ENCODE results near the gene OR51T1.

Gene OR51T1

DNA sequence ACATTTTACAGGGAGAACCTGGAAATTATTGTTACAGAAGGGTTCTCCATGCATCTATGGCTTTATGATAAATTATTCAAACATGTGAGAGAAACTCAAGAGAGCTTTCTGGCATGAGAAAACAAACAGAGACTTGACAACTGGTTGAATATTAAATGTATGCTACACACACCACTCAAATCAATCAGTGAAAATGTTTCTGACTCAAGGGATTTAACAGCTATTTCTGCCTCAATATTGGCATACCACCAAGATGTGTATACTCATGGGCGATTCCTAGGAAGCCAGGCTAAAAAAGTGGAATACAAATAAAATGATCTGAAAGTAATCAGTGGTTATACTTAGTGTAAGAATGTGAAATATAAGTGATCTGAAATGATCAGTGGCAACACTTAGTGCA, 15.8 kb upstream of the OR51T1 start:
- H3K27ac ChIP-seq = no peak overlapping the region
- H3K9ac ChIP-seq (ENCODE audit: insufficient read length) = no peak overlapping the region
- H3K4me3 ChIP-seq = no peak overlapping the region
- DNase-seq (ENCODE audit: low read depth, low spot score) = no peak
- H3K36me3 ChIP-seq (ENCODE audit: insufficient read depth, low read length) = no peaks in the 10 kb centered on the region
- TF ChIP-seq POLR2AphosphoS5 (IDR thresholded peaks at IDR 0.05; ENCODE audit: borderline replicate concordance, low read depth, low read length) (no peak), FOXP2 (optimal IDR thresholded peaks at IDR 0.05; ENCODE audit: control extremely low read depth, extremely low read length, insufficient read depth) (no peak), EZH2 (IDR thresholded peaks at IDR 0.05) (no peak)
- no peaks in the 10 kb centered on the region for H3K9me3 ChIP-seq (ENCODE audit: low read depth, low read length)

DNA sequence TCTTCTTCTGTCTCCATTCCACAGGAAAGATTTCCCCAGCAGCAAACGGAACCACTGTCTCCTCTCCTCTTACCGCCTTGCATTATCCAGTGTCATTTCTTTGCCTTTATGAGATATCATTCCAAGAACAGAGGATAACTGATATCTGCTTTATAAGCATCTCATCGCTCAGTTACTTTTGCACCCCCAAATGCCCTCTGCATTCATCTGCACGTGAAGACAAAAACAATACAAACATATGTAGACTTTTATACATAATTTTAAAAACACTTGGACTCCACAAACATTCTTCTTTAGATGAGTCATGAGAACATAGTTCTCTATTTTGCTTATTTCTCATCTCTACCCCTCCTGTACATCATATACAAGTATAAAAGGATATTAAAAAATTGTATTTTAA, 512 bp upstream of the OR51T1 start:
- Histone ChIP-seq H3K9ac (ENCODE audit: insufficient read length) (no peak overlapping the region), H3K27ac (no peak overlapping the region), H3K36me3 (ENCODE audit: insufficient read depth, low read length) (no peaks in the 10 kb centered on the region), H3K4me3 (no peak overlapping the region), H3K9me3 (ENCODE audit: low read depth, low read length) (no peaks in the 10 kb centered on the region)
- TF ChIP-seq FOXP2 (optimal IDR thresholded peaks at IDR 0.05; ENCODE audit: control extremely low read depth, extremely low read length, insufficient read depth) (no peak), EZH2 (IDR thresholded peaks at IDR 0.05) (no peak), POLR2AphosphoS5 (IDR thresholded peaks at IDR 0.05; ENCODE audit: borderline replicate concordance, low read depth, low read length) (no peak)
- no peak for DNase-seq (ENCODE audit: low read depth, low spot score)

DNA sequence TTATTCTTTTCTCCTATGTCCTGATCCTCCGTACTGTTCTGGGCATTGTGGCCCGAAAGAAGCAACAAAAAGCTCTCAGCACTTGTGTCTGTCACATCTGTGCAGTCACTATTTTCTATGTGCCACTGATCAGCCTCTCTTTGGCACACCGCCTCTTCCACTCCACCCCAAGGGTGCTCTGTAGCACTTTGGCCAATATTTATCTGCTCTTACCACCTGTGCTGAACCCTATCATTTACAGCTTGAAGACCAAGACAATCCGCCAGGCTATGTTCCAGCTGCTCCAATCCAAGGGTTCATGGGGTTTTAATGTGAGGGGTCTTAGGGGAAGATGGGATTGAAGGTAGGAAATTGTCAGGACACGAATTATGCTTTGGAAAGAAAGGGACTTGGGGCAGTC, 843 bp downstream of the OR51T1 start:
- H3K36me3 ChIP-seq (ENCODE audit: insufficient read depth, low read length) = no peaks in the 10 kb centered on the region
- H3K9ac ChIP-seq (ENCODE audit: insufficient read length) = no peak overlapping the region
- TF ChIP-seq EZH2 (IDR thresholded peaks at IDR 0.05) (no peak), FOXP2 (optimal IDR thresholded peaks at IDR 0.05; ENCODE audit: control extremely low read depth, extremely low read length, insufficient read depth) (no peak), POLR2AphosphoS5 (IDR thresholded peaks at IDR 0.05; ENCODE audit: borderline replicate concordance, low read depth, low read length) (no peak)
- DNase-seq (ENCODE audit: low read depth, low spot score) = no peak
- H3K9me3 ChIP-seq (ENCODE audit: low read depth, low read length) = no peaks in the 10 kb centered on the region
- no peak overlapping the region for H3K27ac ChIP-seq
- no peak overlapping the region for H3K4me3 ChIP-seq

DNA sequence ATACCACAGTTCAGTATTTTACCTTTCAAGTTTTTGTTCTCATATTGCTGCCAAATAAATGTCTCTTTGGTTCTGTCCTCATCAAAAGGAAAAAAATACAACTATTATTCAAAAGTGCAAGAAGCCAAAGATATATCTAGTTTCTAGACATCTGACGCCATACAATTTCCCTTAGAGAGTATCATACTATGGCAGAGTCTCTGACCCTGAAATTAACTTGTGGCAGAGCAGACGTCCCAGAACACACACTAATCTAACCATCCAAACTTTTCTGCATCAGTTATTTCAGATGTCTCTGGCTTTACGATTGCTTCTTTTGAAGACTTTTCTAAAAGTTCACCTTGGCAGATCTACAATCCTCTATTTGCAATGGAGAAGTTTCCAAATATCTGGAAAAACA, 2.7 kb downstream of the OR51T1 start:
- Histone ChIP-seq H3K4me3 (no peak overlapping the region), H3K27ac (no peak overlapping the region), H3K9ac (ENCODE audit: insufficient read length) (no peak overlapping the region), H3K9me3 (ENCODE audit: low read depth, low read length) (no peaks in the 10 kb centered on the region), H3K36me3 (ENCODE audit: insufficient read depth, low read length) (no peaks in the 10 kb centered on the region)
- TF ChIP-seq POLR2AphosphoS5 (IDR thresholded peaks at IDR 0.05; ENCODE audit: borderline replicate concordance, low read depth, low read length) (no peak), EZH2 (IDR thresholded peaks at IDR 0.05) (no peak), FOXP2 (optimal IDR thresholded peaks at IDR 0.05; ENCODE audit: control extremely low read depth, extremely low read length, insufficient read depth) (no peak)
- DNase-seq (ENCODE audit: low read depth, low spot score) = no peak

DNA sequence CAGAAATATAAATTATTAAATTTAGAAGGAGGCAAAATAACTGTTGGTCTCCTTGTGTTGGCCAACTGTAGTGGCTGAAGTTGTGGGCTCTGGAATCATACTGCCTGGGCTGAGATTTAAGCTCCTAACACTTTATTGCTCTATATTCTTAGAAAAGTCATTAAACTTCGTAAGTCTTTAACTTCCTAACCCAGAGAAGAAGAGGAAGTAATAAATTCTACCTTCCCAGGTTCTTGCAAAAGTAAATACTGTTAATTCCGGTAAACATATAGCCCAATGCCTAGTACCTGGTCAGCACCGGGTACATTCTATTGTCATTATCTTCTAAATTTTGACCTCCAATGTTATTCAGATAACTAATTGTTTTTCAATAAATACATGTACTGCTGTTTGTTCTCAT, 4.5 kb downstream of the OR51T1 start:
- H3K4me3 ChIP-seq = no peak overlapping the region
- H3K27ac ChIP-seq = no peak overlapping the region
- H3K9me3 ChIP-seq (ENCODE audit: low read depth, low read length) = no peaks in the 10 kb centered on the region
- DNase-seq (ENCODE audit: low read depth, low spot score) = no peak
- no peaks in the 10 kb centered on the region for H3K36me3 ChIP-seq (ENCODE audit: insufficient read depth, low read length)
- no peak overlapping the region for H3K9ac ChIP-seq (ENCODE audit: insufficient read length)
- TF ChIP-seq EZH2 (IDR thresholded peaks at IDR 0.05) (no peak), POLR2AphosphoS5 (IDR thresholded peaks at IDR 0.05; ENCODE audit: borderline replicate concordance, low read depth, low read length) (no peak), FOXP2 (optimal IDR thresholded peaks at IDR 0.05; ENCODE audit: control extremely low read depth, extremely low read length, insufficient read depth) (no peak)

DNA sequence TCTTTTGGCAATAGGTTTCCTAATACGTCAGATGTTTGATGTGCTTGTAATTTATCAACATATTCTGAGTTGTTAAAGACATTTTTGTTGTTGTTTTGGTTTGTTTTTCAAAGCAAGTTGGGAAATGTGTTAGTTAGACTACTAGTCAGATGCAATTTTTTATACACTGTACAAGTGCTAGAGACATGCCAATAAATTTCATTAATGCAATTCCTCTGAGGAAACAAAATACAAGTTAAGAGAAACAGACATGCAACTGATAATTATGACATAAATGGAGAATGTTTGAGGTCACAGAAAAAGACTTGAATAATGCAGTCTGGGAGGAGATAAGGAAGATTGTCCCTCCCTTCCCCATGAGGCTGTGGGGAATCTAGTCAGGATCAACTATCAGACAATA, 5.9 kb downstream of the OR51T1 start:
- Histone ChIP-seq H3K36me3 (ENCODE audit: insufficient read depth, low read length) (no peaks in the 10 kb centered on the region), H3K9ac (ENCODE audit: insufficient read length) (no peak overlapping the region), H3K27ac (no peak overlapping the region), H3K4me3 (no peak overlapping the region), H3K9me3 (ENCODE audit: low read depth, low read length) (no peaks in the 10 kb centered on the region)
- no peak for DNase-seq (ENCODE audit: low read depth, low spot score)
- TF ChIP-seq EZH2 (IDR thresholded peaks at IDR 0.05) = no peak
- TF ChIP-seq FOXP2 (optimal IDR thresholded peaks at IDR 0.05; ENCODE audit: control extremely low read depth, extremely low read length, insufficient read depth) = no peak
- TF ChIP-seq POLR2AphosphoS5 (IDR thresholded peaks at IDR 0.05; ENCODE audit: borderline replicate concordance, low read depth, low read length) = no peak

DNA sequence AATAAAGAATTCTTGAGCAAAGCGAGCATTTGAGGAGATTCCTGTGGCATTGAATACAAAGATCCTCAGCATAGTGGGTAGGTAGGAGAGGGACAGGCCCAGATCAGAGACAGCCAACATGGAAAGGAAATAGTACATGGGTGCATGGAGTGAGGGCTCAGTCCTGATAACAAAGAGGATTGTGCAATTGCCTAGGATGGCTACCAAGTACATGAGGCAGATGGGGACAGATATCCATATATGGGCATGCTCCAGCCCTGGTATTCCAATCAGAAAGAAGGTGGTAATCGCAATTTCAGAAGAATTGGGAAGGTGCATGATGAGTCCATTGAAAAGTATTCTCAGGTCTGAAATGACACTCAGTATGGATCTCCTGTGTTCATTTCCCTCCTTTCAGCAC, 8.6 kb downstream of the OR51T1 start:
- no peak overlapping the region for H3K27ac ChIP-seq
- no peak overlapping the region for H3K4me3 ChIP-seq
- no peak for TF ChIP-seq FOXP2 (optimal IDR thresholded peaks at IDR 0.05; ENCODE audit: control extremely low read depth, extremely low read length, insufficient read depth)
- TF ChIP-seq POLR2AphosphoS5 (IDR thresholded peaks at IDR 0.05; ENCODE audit: borderline replicate concordance, low read depth, low read length) = no peak
- TF ChIP-seq EZH2 (IDR thresholded peaks at IDR 0.05) = no peak
- no peaks in the 10 kb centered on the region for H3K36me3 ChIP-seq (ENCODE audit: insufficient read depth, low read length)
- H3K9me3 ChIP-seq (ENCODE audit: low read depth, low read length) = no peaks in the 10 kb centered on the region
- no peak overlapping the region for H3K9ac ChIP-seq (ENCODE audit: insufficient read length)
- DNase-seq (ENCODE audit: low read depth, low spot score) = no peak

DNA sequence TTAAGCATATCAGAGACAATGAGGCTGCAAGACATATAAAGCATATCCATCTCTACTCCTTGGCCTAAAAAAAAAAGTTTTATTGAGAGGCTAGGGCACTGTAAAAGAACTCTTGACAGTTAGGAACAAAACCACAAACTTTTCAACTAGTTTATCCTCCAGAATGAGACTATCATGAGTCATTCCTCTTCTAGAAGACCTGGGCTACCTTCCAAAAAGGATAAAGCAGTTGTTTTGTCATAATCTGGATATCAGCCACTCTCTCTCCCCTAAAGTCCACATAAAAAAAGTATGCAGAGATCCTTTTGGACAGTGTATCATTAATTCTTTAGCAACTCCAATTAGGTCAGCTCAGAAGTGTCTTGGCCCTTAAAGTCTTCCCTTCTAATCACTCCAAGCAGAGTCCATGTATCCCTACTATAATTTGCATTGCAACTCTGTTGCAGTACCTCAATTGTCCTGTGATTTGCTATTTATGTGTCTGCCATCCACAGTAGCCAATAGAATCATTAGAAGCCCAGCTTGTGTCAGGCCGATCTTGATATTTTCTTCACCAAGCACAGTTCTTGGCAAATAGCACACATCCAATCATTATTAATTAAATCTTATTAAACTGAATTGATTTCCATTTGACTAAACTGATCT, 10.4 kb downstream of the OR51T1 start:
- H3K27ac ChIP-seq = no peak overlapping the region
- no peak for DNase-seq (ENCODE audit: low read depth, low spot score)
- TF ChIP-seq POLR2AphosphoS5 (IDR thresholded peaks at IDR 0.05; ENCODE audit: borderline replicate concordance, low read depth, low read length) = no peak
- no peak for TF ChIP-seq FOXP2 (optimal IDR thresholded peaks at IDR 0.05; ENCODE audit: control extremely low read depth, extremely low read length, insufficient read depth)
- H3K9ac ChIP-seq (ENCODE audit: insufficient read length) = no peak overlapping the region
- no peak overlapping the region for H3K4me3 ChIP-seq
- no peaks in the 10 kb centered on the region for H3K36me3 ChIP-seq (ENCODE audit: insufficient read depth, low read length)
- H3K9me3 ChIP-seq (ENCODE audit: low read depth, low read length) = no peaks in the 10 kb centered on the region

DNA sequence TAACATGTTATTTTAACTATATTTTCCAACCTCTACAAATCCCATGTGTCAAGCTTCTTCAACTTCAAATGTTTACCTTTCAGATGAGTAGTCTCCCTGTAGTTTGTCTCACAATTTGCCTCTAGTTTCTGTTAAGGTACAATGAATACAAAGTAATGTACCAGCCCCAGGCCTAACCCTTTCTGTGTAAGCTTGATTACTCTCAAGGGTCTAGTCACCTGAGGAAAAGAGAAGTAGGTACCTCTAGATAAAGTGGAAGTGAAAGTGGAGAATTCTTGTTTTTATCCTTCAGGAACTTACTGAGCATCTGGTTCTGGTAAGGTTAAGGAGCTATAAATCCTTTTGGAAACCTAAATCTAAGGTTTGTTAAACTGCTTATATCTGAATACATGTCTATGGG, 21.8 kb downstream of the OR51T1 start, which contains the start of gene OR51A7:
OR51A7 (plus strand) TSS at position 300 of the 400 bp plus-strand sequence. CDS start 3,587 bp downstream, outside the sequence.
- no peaks in the 10 kb centered on the region for H3K36me3 ChIP-seq (ENCODE audit: insufficient read depth, low read length)
- no peak within 1 kb of the TSS for H3K9ac ChIP-seq (ENCODE audit: insufficient read length)
- no peak for DNase-seq (ENCODE audit: low read depth, low spot score)
- no peak within 1 kb of the TSS for H3K27ac ChIP-seq
- TF ChIP-seq POLR2AphosphoS5 (IDR thresholded peaks at IDR 0.05; ENCODE audit: borderline replicate concordance, low read depth, low read length) (no peak), EZH2 (IDR thresholded peaks at IDR 0.05) (no peak), FOXP2 (optimal IDR thresholded peaks at IDR 0.05; ENCODE audit: control extremely low read depth, extremely low read length, insufficient read depth) (no peak)
- no peak within 1 kb of the TSS for H3K4me3 ChIP-seq
- H3K9me3 ChIP-seq (ENCODE audit: low read depth, low read length) = no peaks in the 10 kb centered on the region

Data from SK-N-MC (cell line).